WTC11 (cell line): ENCODE results near the gene GGACT.

ENCODE experiments used
- ATF3 ChIP-seq: sonication (generic); formaldehyde crosslinking; conservative IDR thresholded peaks from 2 replicates; pipeline ENCODE4 v1.8.1; 2022; ENCODE audit warnings: mild to moderate bottlenecking, missing genetic modification reagents
- CBFB ChIP-seq: sonication (generic); formaldehyde crosslinking; IDR thresholded peaks from 2 replicates; pipeline ENCODE4 v1.8.1; 2022; ENCODE audit warnings: mild to moderate bottlenecking, low read depth, missing genetic modification reagents
- NFYB ChIP-seq: sonication (generic); formaldehyde crosslinking; conservative IDR thresholded peaks from 2 replicates; pipeline ENCODE4 v1.8.0; 2022; ENCODE audit warnings: low read depth, missing genetic modification reagents
- TF ChIP-seq, protein P1 (sequence below): fragments of 200-600 bp; IDR thresholded peaks from 2 replicates; pipeline ENCODE4 v1.8.0; 2022; ENCODE audit warnings: antibody characterized with exemption

- TF ChIP-seq, protein P1, sequence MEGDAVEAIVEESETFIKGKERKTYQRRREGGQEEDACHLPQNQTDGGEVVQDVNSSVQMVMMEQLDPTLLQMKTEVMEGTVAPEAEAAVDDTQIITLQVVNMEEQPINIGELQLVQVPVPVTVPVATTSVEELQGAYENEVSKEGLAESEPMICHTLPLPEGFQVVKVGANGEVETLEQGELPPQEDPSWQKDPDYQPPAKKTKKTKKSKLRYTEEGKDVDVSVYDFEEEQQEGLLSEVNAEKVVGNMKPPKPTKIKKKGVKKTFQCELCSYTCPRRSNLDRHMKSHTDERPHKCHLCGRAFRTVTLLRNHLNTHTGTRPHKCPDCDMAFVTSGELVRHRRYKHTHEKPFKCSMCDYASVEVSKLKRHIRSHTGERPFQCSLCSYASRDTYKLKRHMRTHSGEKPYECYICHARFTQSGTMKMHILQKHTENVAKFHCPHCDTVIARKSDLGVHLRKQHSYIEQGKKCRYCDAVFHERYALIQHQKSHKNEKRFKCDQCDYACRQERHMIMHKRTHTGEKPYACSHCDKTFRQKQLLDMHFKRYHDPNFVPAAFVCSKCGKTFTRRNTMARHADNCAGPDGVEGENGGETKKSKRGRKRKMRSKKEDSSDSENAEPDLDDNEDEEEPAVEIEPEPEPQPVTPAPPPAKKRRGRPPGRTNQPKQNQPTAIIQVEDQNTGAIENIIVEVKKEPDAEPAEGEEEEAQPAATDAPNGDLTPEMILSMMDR: no peak
- no peak for TF ChIP-seq ATF3 (CRISPR knock-in tag)
- no peak for TF ChIP-seq CBFB
- TF ChIP-seq NFYB (CRISPR knock-in tag): no peak
Observed at GRCh38 chr13:100529666-100530377, 58.8 kb downstream of the GGACT start.
